ENCODE results near the gene DGKB.

GRCh38 chr7:14786314-14786895 is 116.1 kb downstream of the DGKB start:
- TF ChIP-seq POLR2A (IDR thresholded peaks at IDR 0.05) = no peak
- no peak for TF ChIP-seq CTCF (IDR thresholded peaks at IDR 0.05)

Measured in body of pancreas (tissue), 4 donors.